Lower leg skin (tissue), 3 donors: ENCODE results near the gene EIF2S3.

ENCODE experiments used
- CTCF ChIP-seq, 3 donors: fragments of 450-650 bp; IDR thresholded peaks; one replicate each; pipeline ENCODE4 v1.5.1; 2016; ENCODE audit warnings: antibody characterized with exemption in 3 of 3, mild to moderate bottlenecking in 3 of 3, moderate library complexity in 2 of 3
- POLR2A ChIP-seq, 2 donors: fragments of 450-650 bp; IDR thresholded peaks; one replicate each; pipeline ENCODE4 v1.6.1; 2016 to 2017; ENCODE audit warnings: antibody characterized with exemption in 2 of 2, mild to moderate bottlenecking in 1 of 2, moderate library complexity in 1 of 2

GRCh38 chrX:24093746-24094145 lies 39.0 kb downstream of the EIF2S3 start:
- TF ChIP-seq POLR2A (IDR thresholded peaks at IDR 0.05) (no peak), CTCF (IDR thresholded peaks at IDR 0.05) (no peak)
